GM18520 (cell line): ENCODE data around the gene SLC7A11.
"Not testable (repeated sequence)": the region's sequence is repeated elsewhere in the genome, so short reads cannot be mapped to it uniquely, and the experiment has no call there.

ENCODE experiments used
- ATAC-seq: cut with Tn5 transposase; IDR thresholded peaks from one replicate; pipeline ENCODE4 v1.9.1; 2021; ENCODE audit not compliant: unreplicated experiment

The SLC7A11 gene

GRCh38 chr4:138210576-138210975, 31.6 kb downstream of the SLC7A11 start:
- ATAC-seq: not testable (repeated sequence)

DNA sequence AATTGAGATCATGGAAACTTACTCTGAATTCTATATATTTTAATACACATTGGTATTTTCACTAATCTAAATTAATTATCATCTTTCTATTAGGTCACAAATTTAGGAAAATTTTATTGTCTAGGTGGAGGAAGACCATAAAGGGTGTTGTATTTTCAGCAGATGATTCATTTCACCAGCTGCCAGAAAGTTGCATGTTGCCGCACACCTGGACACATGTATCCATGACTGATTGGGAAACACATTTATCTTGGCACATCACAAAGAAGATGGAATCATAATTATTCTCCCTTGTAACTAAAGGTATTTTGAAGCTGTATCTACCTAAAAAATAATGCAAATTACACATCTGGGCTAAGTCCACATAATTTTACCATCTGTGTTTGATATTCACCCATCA, 33.1 kb downstream of the SLC7A11 start:
- ATAC-seq: no peak

DNA sequence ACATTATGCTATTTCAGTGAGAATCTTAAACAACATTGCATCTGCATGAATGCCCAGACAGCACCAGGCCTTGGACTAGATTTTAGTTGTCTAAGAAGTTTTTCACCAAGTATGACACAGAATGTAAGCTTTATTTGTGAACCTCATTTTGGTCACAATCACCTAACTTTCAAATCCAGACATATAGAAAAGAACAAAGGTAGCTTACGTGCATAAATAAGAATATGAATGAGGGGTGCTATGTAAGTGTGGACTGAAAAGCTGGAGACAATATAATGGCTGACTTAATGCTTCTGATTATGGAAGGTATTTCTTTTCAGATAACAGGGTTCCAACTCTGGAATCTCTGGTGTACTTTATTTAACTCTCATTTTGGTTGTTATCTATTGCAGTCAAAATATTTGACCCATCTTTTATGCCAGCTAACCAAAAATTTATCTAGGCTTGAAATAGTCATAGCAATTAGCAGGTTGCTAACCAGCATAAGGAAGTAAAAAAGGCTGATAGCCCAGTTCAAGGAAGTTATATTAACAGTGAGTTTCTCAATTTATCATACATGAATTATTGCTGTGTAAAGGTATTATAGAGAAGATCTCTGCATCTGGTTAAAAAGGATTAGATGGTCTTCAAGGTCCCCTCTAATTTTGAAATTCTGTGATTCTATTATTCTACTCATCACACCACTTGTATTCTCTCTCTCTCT, 36.5 kb downstream of the SLC7A11 start:
- ATAC-seq: no peak

DNA sequence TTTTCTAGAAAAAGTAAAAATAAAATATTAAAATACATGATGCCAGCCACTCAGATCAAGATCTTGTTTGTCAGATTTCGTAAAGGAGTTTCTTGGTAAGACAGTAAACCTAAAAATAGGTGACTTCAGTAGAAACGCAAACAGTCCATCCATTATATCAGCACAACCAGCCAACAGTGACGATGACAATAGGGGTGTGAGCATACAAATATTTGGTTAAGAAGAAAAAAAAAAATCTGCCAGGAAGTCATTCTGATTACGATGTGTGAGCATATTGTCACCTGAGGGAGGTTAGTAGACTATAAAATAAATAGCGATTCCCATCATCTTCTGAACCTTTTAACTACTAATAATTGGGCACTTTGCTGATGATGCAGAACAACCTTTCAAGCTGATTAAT, 37.6 kb downstream of the SLC7A11 start:
- no peak for ATAC-seq

- no peak for ATAC-seq
Measured at GRCh38 chr4:138202686-138203085, 39.5 kb downstream of the SLC7A11 start.

- peak; percentile 53 for ATAC-seq
Measured at GRCh38 chr4:138200236-138200590, 41.9 kb downstream of the SLC7A11 start.

- ATAC-seq: peak; percentile 31
Measured at GRCh38 chr4:138199568-138200235, 42.4 kb downstream of the SLC7A11 start.

- no peak for ATAC-seq
Measured at GRCh38 chr4:138196153-138196552, 46.0 kb downstream of the SLC7A11 start.

DNA sequence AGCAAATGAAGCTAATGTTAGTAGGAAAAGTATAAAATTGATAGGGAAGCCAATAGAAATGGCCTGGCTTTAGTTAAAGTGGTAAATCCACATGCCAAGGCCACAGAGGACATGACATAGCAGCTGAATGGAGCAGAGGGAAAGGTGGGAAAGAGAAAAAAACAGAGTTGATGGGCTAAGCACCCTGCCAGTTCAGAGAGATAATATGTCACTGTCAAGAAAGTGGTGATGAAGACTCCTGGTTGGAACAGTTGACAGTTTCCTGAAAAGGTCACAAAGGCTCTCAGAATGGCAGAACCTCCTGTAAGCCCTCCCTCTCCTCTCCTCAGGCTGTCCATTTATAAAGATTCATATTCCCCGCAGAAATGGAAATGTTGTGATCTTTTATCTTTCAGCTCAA, 48.2 kb downstream of the SLC7A11 start:
- no peak for ATAC-seq

DNA sequence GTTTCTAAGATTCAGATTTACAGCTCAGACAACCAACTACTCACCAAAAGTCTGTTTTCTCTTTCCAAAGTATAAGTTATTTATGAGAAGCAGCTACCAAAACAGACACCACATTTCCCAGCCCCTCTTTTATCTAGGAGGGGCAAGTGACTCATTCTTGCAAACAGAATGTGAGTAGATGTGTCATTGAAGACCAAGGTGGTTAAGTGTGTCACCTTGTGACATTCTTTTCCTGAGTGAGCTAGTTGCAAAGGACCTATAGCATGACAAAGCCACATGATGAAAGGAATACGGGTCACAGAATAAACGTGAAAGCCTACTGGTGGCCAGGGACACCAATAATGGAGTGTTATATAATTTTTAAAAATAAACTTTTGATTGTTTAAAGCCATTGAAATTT, 50.0 kb downstream of the SLC7A11 start:
- ATAC-seq: peak; percentile 54

GRCh38 chr4:138190452-138190858, 51.7 kb downstream of the SLC7A11 start:
- ATAC-seq: peak; percentile 97

GRCh38 chr4:138189206-138189605, 52.9 kb downstream of the SLC7A11 start:
- no peak for ATAC-seq

- ATAC-seq: no peak
Measured at GRCh38 chr4:138188406-138189084, 53.6 kb downstream of the SLC7A11 start.

GRCh38 chr4:138185859-138186645, 56.1 kb downstream of the SLC7A11 start:
- no peak for ATAC-seq

DNA sequence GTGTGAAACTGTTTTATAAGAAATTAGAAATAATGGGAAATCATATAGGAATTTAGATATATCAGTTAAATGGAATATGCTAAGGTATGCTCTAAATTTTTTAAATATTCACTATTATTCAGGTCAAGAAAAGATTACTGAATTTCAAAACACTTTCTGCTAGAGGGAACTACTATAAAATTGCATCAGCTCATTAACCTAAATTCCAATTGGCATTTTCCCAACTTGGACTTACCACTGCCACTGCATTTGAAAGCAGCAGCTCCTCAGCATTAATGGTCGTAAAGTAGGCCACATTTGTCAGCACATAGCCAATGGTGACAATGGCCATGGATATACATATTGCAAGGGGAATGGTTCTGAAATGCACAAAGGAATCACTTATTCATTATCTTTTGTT, 57.3 kb downstream of the SLC7A11 start:
- no peak for ATAC-seq

DNA sequence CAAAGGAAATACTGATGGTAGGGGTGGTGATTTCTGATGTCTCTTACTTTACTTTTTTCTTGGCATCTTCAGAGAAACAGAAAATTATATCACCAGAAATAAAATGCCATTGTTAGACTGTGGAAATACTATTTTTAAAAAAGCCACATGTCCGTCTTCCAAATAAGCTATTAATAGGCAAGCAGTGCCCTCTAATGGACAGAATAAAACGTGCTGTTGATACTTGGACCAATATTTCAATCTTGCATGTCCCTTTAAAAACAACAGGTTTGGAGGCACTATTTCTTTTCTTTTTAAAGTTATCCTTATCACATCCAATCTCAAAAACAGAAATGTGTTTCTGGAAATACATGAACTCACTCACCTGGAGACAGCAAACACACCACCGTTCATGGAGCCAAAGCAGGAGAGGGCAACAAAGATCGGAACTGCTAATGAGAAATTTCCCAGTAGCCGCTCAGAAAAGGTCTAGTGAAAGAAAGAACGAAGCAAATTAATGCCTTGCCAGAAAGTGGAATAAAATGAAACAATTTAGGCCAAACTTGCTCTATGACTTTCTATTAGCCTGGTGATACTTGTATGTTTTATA, 59.2 kb downstream of the SLC7A11 start:
- no peak for ATAC-seq

- ATAC-seq: no peak
Measured at GRCh38 chr4:138181287-138181686, 60.9 kb downstream of the SLC7A11 start.

DNA sequence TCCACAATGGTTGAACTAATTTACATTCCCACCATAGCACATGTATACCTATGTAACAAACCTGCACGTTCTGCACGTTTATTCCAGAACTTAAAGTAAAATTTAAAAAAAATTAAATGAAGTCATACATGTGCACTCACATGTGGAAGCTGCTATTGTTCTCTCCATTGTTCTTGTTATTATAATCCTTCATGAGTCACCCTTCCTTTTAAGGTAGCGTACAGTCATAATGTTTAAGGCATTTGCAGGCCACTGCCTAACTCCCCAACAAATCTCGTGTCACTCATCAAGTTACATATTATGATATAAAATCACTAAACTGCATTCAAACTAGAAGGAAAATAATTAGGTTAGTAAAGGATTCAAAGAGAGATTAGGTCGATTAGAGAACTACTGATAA, 63.6 kb downstream of the SLC7A11 start:
- no peak for ATAC-seq

DNA sequence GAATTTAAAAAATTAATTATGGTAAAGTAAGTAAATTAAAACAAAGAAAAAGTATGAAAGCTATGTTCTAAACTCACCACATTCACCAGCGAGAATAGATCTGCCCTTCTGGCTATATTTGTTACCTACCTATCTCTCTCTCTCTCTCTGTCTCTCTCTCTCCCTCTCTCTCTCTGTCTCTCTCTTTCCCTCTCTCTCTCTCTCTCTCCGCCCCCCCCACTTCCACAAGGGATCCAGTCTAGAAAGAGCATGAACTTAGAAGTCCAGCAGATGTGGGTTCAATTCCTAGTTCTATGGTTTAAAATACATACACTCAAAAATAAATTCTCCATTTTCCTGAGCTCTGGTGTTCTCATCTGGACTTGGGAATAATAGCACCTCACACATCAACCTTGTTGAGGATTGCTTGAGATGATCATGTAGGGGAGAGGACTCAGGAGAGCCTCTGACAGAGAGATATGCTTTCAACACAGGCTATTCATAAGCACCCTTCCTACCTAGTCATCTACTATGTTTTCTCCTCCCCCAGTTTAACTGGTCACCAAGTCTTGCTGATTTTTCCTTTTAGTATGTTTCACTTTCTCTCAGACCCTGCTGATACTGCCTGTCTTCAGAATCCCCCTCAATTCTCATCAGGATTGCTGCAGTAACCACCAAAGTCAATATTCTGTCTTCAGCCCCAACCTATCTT, 64.7 kb downstream of the SLC7A11 start:
- no peak for ATAC-seq

- no peak for ATAC-seq
Measured at GRCh38 chr4:138174981-138175794, 67.0 kb downstream of the SLC7A11 start.
